ENCODE data around the gene PNPT1. TPM values are rescaled to one million over a fixed set of nuclear protein-coding genes. Genes with fewer than 3 reads are reported as not detected.

The PNPT1 gene
- total and polyA plus RNA-seq, 2 of the 13 experiments (the other 11 are each of a cell fraction or from before 2014, with no cell fraction given): 23.4 to 61.0 TPM

GRCh38 chr2:55618275-55619055, 75.2 kb downstream of the PNPT1 start (continued):
- TF ChIP-seq ZNF607 (CRISPR knock-in tag; IDR thresholded peaks at IDR 0.05; ENCODE audit: borderline replicate concordance): no peak
- no peak for TF ChIP-seq MLXIP (CRISPR knock-in tag; IDR thresholded peaks at IDR 0.05; ENCODE audit: borderline replicate concordance)
- peak; percentile 94 for TF ChIP-seq ZNF143 (CRISPR knock-in tag; IDR thresholded peaks at IDR 0.05)
- TF ChIP-seq LBX2 (CRISPR knock-in tag; IDR thresholded peaks at IDR 0.05; ENCODE audit: borderline replicate concordance): no peak
- TF ChIP-seq ZSCAN22 (CRISPR knock-in tag; IDR thresholded peaks at IDR 0.05): no peak
- TF ChIP-seq ZFP36 (IDR thresholded peaks at IDR 0.05; ENCODE audit: borderline replicate concordance, low read depth, low read length, partially characterized antibody): no peak
- TF ChIP-seq HNRNPLL (IDR thresholded peaks at IDR 0.05; ENCODE audit: low read depth, low read length, poor library complexity, severe bottlenecking): no peak
- TF ChIP-seq HMGXB4 (CRISPR knock-in tag; IDR thresholded peaks at IDR 0.05; ENCODE audit: borderline replicate concordance in 1 of 2, low read depth in 1 of 2): peak; percentile 41 to 58; a peak in 2 of 4 replicates
- TF ChIP-seq SRSF9 (IDR thresholded peaks at IDR 0.05; ENCODE audit: borderline replicate concordance, insufficient read depth, low read depth, low read length, poor library complexity, severe bottlenecking): no peak
- TF ChIP-seq ZNF891 (CRISPR knock-in tag; IDR thresholded peaks at IDR 0.05): no peak
- no peak for TF ChIP-seq ZNF10 (CRISPR knock-in tag; IDR thresholded peaks at IDR 0.05; ENCODE audit: borderline replicate concordance, low read depth)
- no peak for TF ChIP-seq TCF12 (IDR thresholded peaks at IDR 0.05)
- TF ChIP-seq TCF12 (CRISPR knock-in tag; IDR thresholded peaks at IDR 0.05): no peak
- no peak for TF ChIP-seq ZNF484 (CRISPR knock-in tag; IDR thresholded peaks at IDR 0.05; ENCODE audit: borderline replicate concordance, low read depth)
- TF ChIP-seq NRL (CRISPR knock-in tag; IDR thresholded peaks at IDR 0.05; ENCODE audit: borderline replicate concordance): no peak
- TF ChIP-seq, protein P1, sequence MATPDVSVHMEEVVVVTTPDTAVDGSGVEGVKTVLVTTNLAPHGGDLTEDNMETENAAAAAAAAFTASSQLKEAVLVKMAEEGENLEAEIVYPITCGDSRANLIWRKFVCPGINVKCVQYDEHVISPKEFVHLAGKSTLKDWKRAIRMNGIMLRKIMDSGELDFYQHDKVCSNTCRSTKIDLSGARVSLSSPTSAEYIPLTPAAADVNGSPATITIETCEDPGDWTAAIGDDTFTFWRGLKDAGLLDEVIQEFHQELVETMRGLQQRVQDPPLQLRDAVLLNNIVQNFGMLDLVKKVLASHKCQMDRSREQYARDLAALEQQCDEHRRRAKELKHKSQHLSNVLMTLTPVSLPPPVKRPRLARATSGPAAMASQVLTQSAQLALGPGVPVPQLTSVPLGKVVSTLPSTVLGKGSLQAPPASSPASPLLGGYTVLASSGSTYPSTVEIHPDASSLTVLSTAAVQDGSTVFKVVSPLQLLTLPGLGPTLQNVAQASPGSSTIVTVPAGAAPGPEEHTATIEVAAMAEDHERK (CRISPR knock-in tag; IDR thresholded peaks at IDR 0.05; ENCODE audit: low read depth): no peak
- no peak for TF ChIP-seq ZNF781 (CRISPR knock-in tag; IDR thresholded peaks at IDR 0.05; ENCODE audit: borderline replicate concordance, not compliant biosample characterization)
- peak; percentile 47; the same call in 1 of the 2 replicates for TF ChIP-seq KLF12 (CRISPR knock-in tag; IDR thresholded peaks at IDR 0.05; ENCODE audit: borderline replicate concordance)
- no peak for TF ChIP-seq KDM3A (CRISPR knock-in tag; IDR thresholded peaks at IDR 0.05; ENCODE audit: low read depth)
- no peak; the same call in 1 of the 2 replicates for TF ChIP-seq ZNF792 (CRISPR knock-in tag; IDR thresholded peaks at IDR 0.05)
